HG03280 (cell line): ENCODE results near the gene CEP295NL.
"Not testable (repeated sequence)": the region's sequence is repeated elsewhere in the genome, so short reads cannot be mapped to it uniquely, and the experiment has no call there.

Experiments
- ATAC-seq: cut with Tn5 transposase; IDR thresholded peaks from one replicate; pipeline ENCODE4 v1.9.1; 2021; ENCODE audit warnings: mild to moderate bottlenecking, moderate library complexity; ENCODE audit not compliant: unreplicated experiment

The CEP295NL gene

GRCh38 chr17:78889531-78889930, 13.5 kb downstream of the CEP295NL start:
- ATAC-seq, result no peak

- ATAC-seq, result no peak
Observed at GRCh38 chr17:78888941-78889518, 14.0 kb downstream of the CEP295NL start.

- no peak for ATAC-seq
Observed at GRCh38 chr17:78886954-78887353, 16.0 kb downstream of the CEP295NL start.

GRCh38 chr17:78885956-78886355, 17.0 kb downstream of the CEP295NL start:
- ATAC-seq, result no peak

- ATAC-seq, result no peak
Observed at GRCh38 chr17:78884876-78885667, 17.9 kb downstream of the CEP295NL start.

- no peak for ATAC-seq
Observed at GRCh38 chr17:78884148-78884825, 18.7 kb downstream of the CEP295NL start.

- no peak for ATAC-seq
Observed at GRCh38 chr17:78883533-78884131, 19.4 kb downstream of the CEP295NL start.

- no peak for ATAC-seq
Observed at GRCh38 chr17:78883089-78883532, 19.9 kb downstream of the CEP295NL start.

- no peak for ATAC-seq
Observed at GRCh38 chr17:78882540-78883088, 20.4 kb downstream of the CEP295NL start.

GRCh38 chr17:78879635-78880186, 23.3 kb downstream of the CEP295NL start:
- ATAC-seq, result no peak

- ATAC-seq, result no peak
Observed at GRCh38 chr17:78878871-78879527, 24.0 kb downstream of the CEP295NL start.

GRCh38 chr17:78878261-78878660, 24.7 kb downstream of the CEP295NL start:
- ATAC-seq, result no peak

GRCh38 chr17:78876954-78877517, 26.0 kb downstream of the CEP295NL start:
- not testable (repeated sequence) for ATAC-seq

- ATAC-seq, result no peak
Observed at GRCh38 chr17:78876094-78876597, 26.9 kb downstream of the CEP295NL start.

- ATAC-seq, result no peak
Observed at GRCh38 chr17:78875363-78876093, 27.5 kb downstream of the CEP295NL start.

GRCh38 chr17:78873519-78874340, 29.3 kb downstream of the CEP295NL start:
- ATAC-seq, result no peak

GRCh38 chr17:78872486-78872885, 30.5 kb downstream of the CEP295NL start:
- ATAC-seq, result no peak

- no peak for ATAC-seq
Observed at GRCh38 chr17:78870621-78871020, 32.4 kb downstream of the CEP295NL start.
